Middle frontal gyrus (tissue), 1 donor: Measurements from ENCODE around the gene WNK1.
"Not testable (repeated sequence)": the region's sequence is repeated elsewhere in the genome, so short reads cannot be mapped to it uniquely, and the experiment has no call there.

Experiments
- DNase-seq: peaks from one replicate; pipeline ENCODE4 v3.0.0-alpha.2; 2015; ENCODE audit warnings: low spot score; ENCODE audit errors: extremely low spot score

The WNK1 gene

GRCh38 chr12:909861-910260 is 157.5 kb downstream of the WNK1 start:
- DNase-seq: no peak

GRCh38 chr12:910416-910815 is 158.0 kb downstream of the WNK1 start:
- DNase-seq: no peak

- DNase-seq: no peak
These were observed 158.9 kb downstream of the WNK1 start for GRCh38 chr12:911191-911826.

GRCh38 chr12:912466-913235 is 160.3 kb downstream of the WNK1 start:
- DNase-seq: no peak

GRCh38 chr12:913919-914698 is 161.7 kb downstream of the WNK1 start:
- no peak for DNase-seq

GRCh38 chr12:915090-915489 is 162.7 kb downstream of the WNK1 start:
- DNase-seq: no peak

- DNase-seq: no peak
These were observed 163.9 kb downstream of the WNK1 start for GRCh38 chr12:916240-916639.

GRCh38 chr12:916712-917445 is 164.5 kb downstream of the WNK1 start:
- no peak for DNase-seq

- no peak for DNase-seq
These were observed 168.3 kb downstream of the WNK1 start for GRCh38 chr12:920676-921075.

GRCh38 chr12:922285-922684 is 169.9 kb downstream of the WNK1 start:
- no peak for DNase-seq

- no peak for DNase-seq
These were observed 174.3 kb downstream of the WNK1 start for GRCh38 chr12:926641-927040.

- no peak for DNase-seq
These were observed 178.7 kb downstream of the WNK1 start for GRCh38 chr12:931060-931459.

GRCh38 chr12:931591-931990 is 179.2 kb downstream of the WNK1 start:
- DNase-seq: no peak

GRCh38 chr12:935891-936290 is 183.5 kb downstream of the WNK1 start:
- not testable (repeated sequence) for DNase-seq

- no peak for DNase-seq
These were observed 184.3 kb downstream of the WNK1 start for GRCh38 chr12:936377-937345.

GRCh38 chr12:938810-939209 is 186.4 kb downstream of the WNK1 start:
- DNase-seq: no peak

- DNase-seq: no peak
These were observed 190.7 kb downstream of the WNK1 start for GRCh38 chr12:943051-943450.

GRCh38 chr12:944211-944610 is 191.8 kb downstream of the WNK1 start:
- no peak for DNase-seq

- no peak for DNase-seq
These were observed 193.8 kb downstream of the WNK1 start for GRCh38 chr12:946212-946611.

- DNase-seq: no peak
These were observed 194.3 kb downstream of the WNK1 start for GRCh38 chr12:946631-947030.
